ENCODE data around the gene AHRR.

Gene AHRR

DNA sequence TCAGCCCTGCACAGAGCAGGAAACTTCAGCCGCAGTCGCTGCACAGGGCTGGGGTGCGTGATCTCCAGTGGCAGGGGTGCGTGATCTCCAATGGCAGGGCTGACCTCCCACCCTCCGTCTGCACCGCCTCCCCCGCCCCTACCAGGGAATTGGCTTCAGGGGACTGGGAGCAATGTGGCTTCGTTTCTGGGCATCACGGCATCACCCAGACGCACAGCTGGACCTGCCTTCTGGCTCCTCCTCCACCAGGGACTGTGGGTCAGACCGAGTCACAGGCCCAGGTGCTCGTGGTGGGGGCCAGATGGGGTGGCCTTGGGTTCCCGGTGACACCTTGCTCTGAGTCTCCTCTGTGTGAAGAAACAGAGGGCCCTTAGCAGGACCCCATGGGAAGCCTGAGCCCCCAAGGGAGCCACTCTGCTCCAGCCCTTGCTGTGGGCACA is 51.1 kb downstream of the AHRR start:
- H3K4me3 ChIP-seq (ENCODE audit: severe bottlenecking) = no peak overlapping the region
- ATAC-seq (ENCODE audit: low read depth) = no peak
- TF ChIP-seq, protein P1, sequence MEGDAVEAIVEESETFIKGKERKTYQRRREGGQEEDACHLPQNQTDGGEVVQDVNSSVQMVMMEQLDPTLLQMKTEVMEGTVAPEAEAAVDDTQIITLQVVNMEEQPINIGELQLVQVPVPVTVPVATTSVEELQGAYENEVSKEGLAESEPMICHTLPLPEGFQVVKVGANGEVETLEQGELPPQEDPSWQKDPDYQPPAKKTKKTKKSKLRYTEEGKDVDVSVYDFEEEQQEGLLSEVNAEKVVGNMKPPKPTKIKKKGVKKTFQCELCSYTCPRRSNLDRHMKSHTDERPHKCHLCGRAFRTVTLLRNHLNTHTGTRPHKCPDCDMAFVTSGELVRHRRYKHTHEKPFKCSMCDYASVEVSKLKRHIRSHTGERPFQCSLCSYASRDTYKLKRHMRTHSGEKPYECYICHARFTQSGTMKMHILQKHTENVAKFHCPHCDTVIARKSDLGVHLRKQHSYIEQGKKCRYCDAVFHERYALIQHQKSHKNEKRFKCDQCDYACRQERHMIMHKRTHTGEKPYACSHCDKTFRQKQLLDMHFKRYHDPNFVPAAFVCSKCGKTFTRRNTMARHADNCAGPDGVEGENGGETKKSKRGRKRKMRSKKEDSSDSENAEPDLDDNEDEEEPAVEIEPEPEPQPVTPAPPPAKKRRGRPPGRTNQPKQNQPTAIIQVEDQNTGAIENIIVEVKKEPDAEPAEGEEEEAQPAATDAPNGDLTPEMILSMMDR (IDR thresholded peaks at IDR 0.05; ENCODE audit: poor library complexity, severe bottlenecking) = no peak
- no peak overlapping the region for H3K27ac ChIP-seq (ENCODE audit: poor library complexity, severe bottlenecking)
- no peaks in the 10 kb centered on the region for H3K9me3 ChIP-seq (ENCODE audit: severe bottlenecking)
- DNase-seq (ENCODE audit: low spot score) = peak; percentile 62
- H3K27me3 ChIP-seq (ENCODE audit: insufficient read depth, poor library complexity, severe bottlenecking) = peaks cover 5% of the 10 kb centered on the region
- H3K36me3 ChIP-seq (ENCODE audit: low read depth) = no peaks in the 10 kb centered on the region
- peaks cover 2% of the 10 kb centered on the region for H3K4me1 ChIP-seq (ENCODE audit: insufficient read depth, poor library complexity, severe bottlenecking)

DNA sequence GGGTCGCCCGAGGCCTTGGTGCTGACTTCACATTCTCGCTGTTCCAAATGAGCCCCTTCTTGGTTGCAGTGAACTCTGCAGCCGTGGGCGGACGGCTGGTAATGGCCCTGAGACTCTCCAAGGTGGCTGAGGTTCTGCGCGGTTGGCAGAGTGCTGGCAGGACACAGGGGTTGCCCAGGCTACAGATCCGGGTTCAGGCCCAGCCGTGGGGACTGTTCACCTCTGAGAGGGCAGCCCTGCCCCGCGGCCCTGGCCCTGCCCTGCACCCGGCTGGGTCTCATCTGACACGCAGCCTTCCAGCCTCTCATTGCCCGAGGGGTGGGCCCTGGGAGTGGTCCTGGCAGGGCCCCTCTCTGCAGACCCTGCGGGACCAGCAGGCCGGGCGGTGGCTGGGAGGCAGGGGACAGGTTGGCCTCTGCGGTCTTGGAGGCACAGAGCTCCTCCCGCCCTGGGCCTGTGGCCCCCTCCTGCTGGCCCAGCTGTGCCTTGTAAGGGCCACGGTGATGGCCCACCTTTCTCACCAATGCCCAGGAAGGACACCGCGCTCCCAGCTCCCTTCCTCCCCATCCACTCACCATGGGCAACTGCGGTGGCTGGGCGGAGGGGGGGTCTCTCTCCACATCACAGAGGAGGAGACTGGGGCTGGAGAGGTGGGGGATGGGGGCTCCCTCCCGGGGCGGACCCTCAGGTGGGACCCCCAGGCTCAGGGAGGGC is 51.6 kb downstream of the AHRR start:
- DNase-seq (ENCODE audit: low spot score) (peak; percentile 67), ATAC-seq (ENCODE audit: low read depth) (no peak)
- Histone ChIP-seq H3K4me3 (ENCODE audit: severe bottlenecking) (peak overlapping the region; percentile 30), H3K36me3 (ENCODE audit: low read depth) (no peaks in the 10 kb centered on the region), H3K27ac (ENCODE audit: poor library complexity, severe bottlenecking) (no peak overlapping the region), H3K27me3 (ENCODE audit: insufficient read depth, poor library complexity, severe bottlenecking) (peaks cover 5% of the 10 kb centered on the region), H3K4me1 (ENCODE audit: insufficient read depth, poor library complexity, severe bottlenecking) (peaks cover 2% of the 10 kb centered on the region), H3K9me3 (ENCODE audit: severe bottlenecking) (no peaks in the 10 kb centered on the region)
- TF ChIP-seq, protein P1 (IDR thresholded peaks at IDR 0.05; ENCODE audit: poor library complexity, severe bottlenecking) = no peak

DNA sequence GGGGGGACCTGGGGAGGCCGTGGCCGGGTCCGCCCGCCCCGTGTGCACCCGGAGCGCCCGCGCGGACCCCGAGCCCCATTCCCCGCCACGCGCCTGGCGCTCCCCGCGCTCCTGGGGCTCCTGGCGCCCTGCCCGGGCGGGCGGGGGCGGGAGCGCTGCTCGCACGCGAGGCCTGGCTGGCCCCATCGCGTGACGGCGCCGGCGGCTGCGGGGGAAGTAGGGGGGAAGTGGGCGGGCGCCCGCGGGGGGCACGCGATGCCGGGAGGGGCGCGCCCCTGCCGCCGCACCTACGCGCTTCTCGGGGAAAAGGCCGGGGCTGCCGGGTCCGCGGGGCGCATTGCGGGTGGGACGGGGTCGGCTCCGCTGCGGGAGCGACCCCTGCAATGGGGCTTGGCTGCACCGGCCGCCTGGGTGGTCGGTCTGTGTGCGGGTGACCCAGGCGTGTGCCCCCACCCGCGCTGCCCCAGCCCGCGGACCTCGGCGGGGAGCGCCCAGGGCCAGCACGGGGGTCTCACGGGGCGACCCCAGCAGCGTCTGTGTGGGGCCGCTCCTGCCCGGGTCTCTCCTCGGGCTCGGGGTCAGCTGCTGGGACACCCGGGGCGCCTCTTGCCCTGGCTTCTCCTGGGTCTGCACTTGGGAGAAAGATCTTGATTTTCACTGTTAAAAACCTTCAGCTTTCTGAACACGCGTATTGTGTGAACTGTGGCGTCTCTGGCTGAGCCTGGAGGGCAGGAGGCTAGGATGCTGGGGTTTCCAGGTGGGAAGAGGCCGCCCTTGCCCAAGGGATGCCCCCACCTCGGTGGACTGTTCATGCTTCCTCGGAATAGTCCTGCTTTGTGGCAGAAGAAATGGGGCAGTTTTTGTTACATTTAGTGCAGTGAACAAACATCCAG is 52.4 kb downstream of the AHRR start:
- no peak overlapping the region for H3K27ac ChIP-seq (ENCODE audit: poor library complexity, severe bottlenecking)
- H3K9me3 ChIP-seq (ENCODE audit: severe bottlenecking) = no peaks in the 10 kb centered on the region
- TF ChIP-seq, protein P1 (IDR thresholded peaks at IDR 0.05; ENCODE audit: poor library complexity, severe bottlenecking) = no peak
- H3K27me3 ChIP-seq (ENCODE audit: insufficient read depth, poor library complexity, severe bottlenecking) = peaks cover 5% of the 10 kb centered on the region
- H3K4me3 ChIP-seq (ENCODE audit: severe bottlenecking) = peak overlapping the region; percentile 30
- peaks cover 2% of the 10 kb centered on the region for H3K4me1 ChIP-seq (ENCODE audit: insufficient read depth, poor library complexity, severe bottlenecking)
- peak; percentile 18; the same call in 2 of the 3 replicates for ATAC-seq (ENCODE audit: low read depth)
- DNase-seq (ENCODE audit: low spot score) = peak; percentile 56
- no peaks in the 10 kb centered on the region for H3K36me3 ChIP-seq (ENCODE audit: low read depth)

DNA sequence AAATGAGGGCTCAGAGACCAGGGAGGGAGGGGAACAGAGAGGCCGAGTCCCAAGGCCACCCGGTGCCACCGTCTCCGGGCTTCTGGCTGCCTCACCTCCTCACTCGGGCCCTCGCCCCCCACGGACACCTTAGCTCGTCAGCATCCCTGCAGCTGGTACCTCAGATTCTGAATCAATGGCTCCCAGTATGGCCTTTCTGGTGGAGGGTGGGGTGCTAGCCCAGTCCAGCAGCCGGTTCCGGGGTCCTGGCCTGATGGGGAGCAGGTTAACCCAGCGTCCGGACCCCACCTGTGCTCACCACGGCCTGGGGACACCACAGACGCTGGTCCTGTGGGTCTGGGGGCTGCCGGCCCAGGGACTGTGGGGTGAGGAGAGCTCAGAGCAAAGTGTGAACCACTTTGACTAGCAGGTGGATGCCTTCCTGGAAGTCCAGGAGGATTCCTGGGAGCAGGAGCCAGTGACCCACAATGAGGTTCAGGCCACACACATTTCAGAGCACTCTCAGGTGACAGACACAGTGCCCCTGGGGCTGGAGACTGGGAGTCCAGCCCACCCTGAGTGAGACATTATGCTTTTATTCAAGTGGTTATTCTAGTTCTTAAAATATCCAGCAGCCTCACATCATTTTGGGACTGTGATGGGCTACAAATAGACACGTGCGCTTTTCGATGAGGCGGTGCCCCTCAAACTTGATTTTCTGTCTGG is 53.3 kb downstream of the AHRR start:
- TF ChIP-seq, protein P1 (IDR thresholded peaks at IDR 0.05; ENCODE audit: poor library complexity, severe bottlenecking) = no peak
- H3K4me1 ChIP-seq (ENCODE audit: insufficient read depth, poor library complexity, severe bottlenecking) = peaks cover 2% of the 10 kb centered on the region
- H3K9me3 ChIP-seq (ENCODE audit: severe bottlenecking) = no peaks in the 10 kb centered on the region
- H3K27ac ChIP-seq (ENCODE audit: poor library complexity, severe bottlenecking) = no peak overlapping the region
- H3K4me3 ChIP-seq (ENCODE audit: severe bottlenecking) = no peak overlapping the region
- H3K27me3 ChIP-seq (ENCODE audit: insufficient read depth, poor library complexity, severe bottlenecking) = peaks cover 5% of the 10 kb centered on the region
- DNase-seq (ENCODE audit: low spot score) (peak; percentile 71), ATAC-seq (ENCODE audit: low read depth) (no peak)
- H3K36me3 ChIP-seq (ENCODE audit: low read depth) = no peaks in the 10 kb centered on the region

Measured in RWPE2 (cell line).